ENCODE results near the gene PAK5. TPM values are rescaled to one million over a fixed set of nuclear protein-coding genes. Genes with fewer than 3 reads are reported as not detected.

PAK5 gene
- total RNA-seq, 5 donors from 2014 or later (not counting 1 experiment from before 2014, with no cell fraction given) = not detected

GRCh38 chr20:9831032-9831431 is 7.8 kb downstream of the PAK5 start:
- H3K4me1 Mint-ChIP-seq = no peaks in the 10 kb centered on the region
- POLR2A ChIA-PET = no interaction called here
- WGBS (ENCODE audit: insufficient coverage) = no CpG with 5 or more reads among the region's 5 CpGs

GRCh38 chr20:9829835-9830234 is 9.0 kb downstream of the PAK5 start:
- no peaks in the 10 kb centered on the region for H3K9me3 ChIP-seq
- H3K27me3 Mint-ChIP-seq = no peaks in the 10 kb centered on the region
- no peaks in the 10 kb centered on the region for H3K4me1 ChIP-seq (ENCODE audit: control insufficient read depth in 1 of 2, extremely low read depth in 1 of 2, insufficient read depth in 2 of 2, low read length in 2 of 2)
- no peak for ATAC-seq (replicated peaks in 1 of 4)
- no peaks in the 10 kb centered on the region for H3K4me1 Mint-ChIP-seq
- CTCF ChIA-PET = no interaction called here
- no peak for DNase-seq
- peaks cover 0 to under 1% (median under 1%) of the 10 kb centered on the region in 3 donors for H3K9me3 Mint-ChIP-seq
- H3K36me3 Mint-ChIP-seq = no peaks in the 10 kb centered on the region
- no peaks in the 10 kb centered on the region for H3K27me3 ChIP-seq (replicated peaks in 1 of 2; ENCODE audit: control insufficient read depth in 2 of 2, extremely low read depth in 1 of 2, insufficient read depth in 2 of 2, low read length in 1 of 2)
- no peak overlapping the region for H3K4me3 ChIP-seq (ENCODE audit: control insufficient read depth in 1 of 2, extremely low read depth in 1 of 2, low read length in 1 of 2)
- no peak overlapping the region for H3K4me3 Mint-ChIP-seq
- no peak overlapping the region for H3K27ac Mint-ChIP-seq
- POLR2A ChIA-PET = no interaction called here
- H3K27ac ChIP-seq (ENCODE audit: low read length) = no peak overlapping the region
- H3K36me3 ChIP-seq (ENCODE audit: control insufficient read depth in 2 of 2, extremely low read depth in 1 of 2, insufficient read depth in 1 of 2, low read length in 1 of 2) = no peaks in the 10 kb centered on the region

More at GRCh38 chr20:9831032-9831431, 7.8 kb downstream of the PAK5 start:
- peaks cover 0 to 6% (median 0%) of the 10 kb centered on the region in 3 donors for H3K9me3 Mint-ChIP-seq
- Histone ChIP-seq H3K27me3 (replicated peaks in 1 of 2; ENCODE audit: control insufficient read depth in 2 of 2, extremely low read depth in 1 of 2, insufficient read depth in 2 of 2, low read length in 1 of 2) (no peaks in the 10 kb centered on the region), H3K36me3 (ENCODE audit: control insufficient read depth in 2 of 2, extremely low read depth in 1 of 2, insufficient read depth in 1 of 2, low read length in 1 of 2) (no peaks in the 10 kb centered on the region), H3K4me3 (ENCODE audit: control insufficient read depth in 1 of 2, extremely low read depth in 1 of 2, low read length in 1 of 2) (no peak overlapping the region), H3K27ac (ENCODE audit: low read length) (no peak overlapping the region), H3K4me1 (ENCODE audit: control insufficient read depth in 1 of 2, extremely low read depth in 1 of 2, insufficient read depth in 2 of 2, low read length in 2 of 2) (no peaks in the 10 kb centered on the region), H3K9me3 (no peaks in the 10 kb centered on the region)
- ATAC-seq (replicated peaks in 1 of 4) = no peak
- peaks cover 0 to 6% of the 10 kb centered on the region in 2 donors for H3K27me3 Mint-ChIP-seq
- no peak overlapping the region for H3K27ac Mint-ChIP-seq
- DNase-seq = no peak
- CTCF ChIA-PET = no interaction called here
- H3K4me3 Mint-ChIP-seq = no peak overlapping the region
- H3K36me3 Mint-ChIP-seq = no peaks in the 10 kb centered on the region

- ATAC-seq (replicated peaks in 1 of 4) (no peak), DNase-seq (no peak)
- Histone ChIP-seq H3K27ac (ENCODE audit: low read length) (no peak overlapping the region), H3K4me1 (ENCODE audit: control insufficient read depth in 1 of 2, extremely low read depth in 1 of 2, insufficient read depth in 2 of 2, low read length in 2 of 2) (no peaks in the 10 kb centered on the region), H3K9me3 (no peaks in the 10 kb centered on the region), H3K36me3 (ENCODE audit: control insufficient read depth in 2 of 2, extremely low read depth in 1 of 2, insufficient read depth in 1 of 2, low read length in 1 of 2) (no peaks in the 10 kb centered on the region), H3K27me3 (replicated peaks in 1 of 2; ENCODE audit: control insufficient read depth in 2 of 2, extremely low read depth in 1 of 2, insufficient read depth in 2 of 2, low read length in 1 of 2) (no peaks in the 10 kb centered on the region), H3K4me3 (ENCODE audit: control insufficient read depth in 1 of 2, extremely low read depth in 1 of 2, low read length in 1 of 2) (no peak overlapping the region)
- CTCF ChIA-PET = no interaction called here
- POLR2A ChIA-PET = no interaction called here
- H3K27ac Mint-ChIP-seq = no peak overlapping the region
- peaks cover 3 to 11% (median 4%) of the 10 kb centered on the region in 3 donors for H3K9me3 Mint-ChIP-seq
- H3K4me1 Mint-ChIP-seq = no peaks in the 10 kb centered on the region
- no peaks in the 10 kb centered on the region for H3K27me3 Mint-ChIP-seq
- H3K4me3 Mint-ChIP-seq = no peak overlapping the region
- no peaks in the 10 kb centered on the region for H3K36me3 Mint-ChIP-seq
These were observed 21.2 kb downstream of the PAK5 start for GRCh38 chr20:9817654-9818053.

GRCh38 chr20:9815632-9816031 is 23.2 kb downstream of the PAK5 start:
- ATAC-seq (replicated peaks in 1 of 4) = no peak
- Histone ChIP-seq H3K4me3 (ENCODE audit: control insufficient read depth in 1 of 2, extremely low read depth in 1 of 2, low read length in 1 of 2) (no peak overlapping the region), H3K9me3 (no peaks in the 10 kb centered on the region), H3K4me1 (ENCODE audit: control insufficient read depth in 1 of 2, extremely low read depth in 1 of 2, insufficient read depth in 2 of 2, low read length in 2 of 2) (no peaks in the 10 kb centered on the region), H3K36me3 (ENCODE audit: control insufficient read depth in 2 of 2, extremely low read depth in 1 of 2, insufficient read depth in 1 of 2, low read length in 1 of 2) (no peaks in the 10 kb centered on the region), H3K27ac (ENCODE audit: low read length) (no peak overlapping the region), H3K27me3 (replicated peaks in 1 of 2; ENCODE audit: control insufficient read depth in 2 of 2, extremely low read depth in 1 of 2, insufficient read depth in 2 of 2, low read length in 1 of 2) (no peaks in the 10 kb centered on the region)
- ChIA-PET POLR2A (no interaction called here), CTCF (no interaction called here)
- peaks cover 0 to 7% (median 0%) of the 10 kb centered on the region in 3 donors for H3K9me3 Mint-ChIP-seq
- DNase-seq = no peak
- H3K4me1 Mint-ChIP-seq = no peaks in the 10 kb centered on the region
- H3K4me3 Mint-ChIP-seq = no peak overlapping the region
- no peaks in the 10 kb centered on the region for H3K36me3 Mint-ChIP-seq
- H3K27ac Mint-ChIP-seq = no peak overlapping the region
- no peaks in the 10 kb centered on the region for H3K27me3 Mint-ChIP-seq

- H3K27ac ChIP-seq (ENCODE audit: low read length) = no peak overlapping the region
- ChIA-PET POLR2A (no interaction called here), CTCF (no interaction called here)
- Mint-ChIP-seq H3K36me3 (no peaks in the 10 kb centered on the region), H3K27ac (no peak overlapping the region), H3K4me3 (no peak overlapping the region), H3K4me1 (no peaks in the 10 kb centered on the region), H3K9me3 (peaks cover 0 to 4% (median under 1%) of the 10 kb centered on the region in 3 donors), H3K27me3 (peaks cover 0 to 2% of the 10 kb centered on the region in 2 donors)
- no peaks in the 10 kb centered on the region for H3K4me1 ChIP-seq (ENCODE audit: control insufficient read depth in 1 of 2, extremely low read depth in 1 of 2, insufficient read depth in 2 of 2, low read length in 2 of 2)
- no CpG with 5 or more reads among the region's 1 CpG for WGBS (ENCODE audit: insufficient coverage)
- no peak for DNase-seq
- H3K4me3 ChIP-seq (ENCODE audit: control insufficient read depth in 1 of 2, extremely low read depth in 1 of 2, low read length in 1 of 2) = no peak overlapping the region
- no peaks in the 10 kb centered on the region for H3K9me3 ChIP-seq
- no peaks in the 10 kb centered on the region for H3K27me3 ChIP-seq (replicated peaks in 1 of 2; ENCODE audit: control insufficient read depth in 2 of 2, extremely low read depth in 1 of 2, insufficient read depth in 2 of 2, low read length in 1 of 2)
- ATAC-seq (replicated peaks in 1 of 4) = no peak
- H3K36me3 ChIP-seq (ENCODE audit: control insufficient read depth in 2 of 2, extremely low read depth in 1 of 2, insufficient read depth in 1 of 2, low read length in 1 of 2) = no peaks in the 10 kb centered on the region
These were observed 28.1 kb downstream of the PAK5 start for GRCh38 chr20:9810738-9811137.

GRCh38 chr20:9809271-9809670 is 29.6 kb downstream of the PAK5 start:
- Mint-ChIP-seq H3K36me3 (no peaks in the 10 kb centered on the region), H3K4me3 (no peak overlapping the region), H3K27me3 (peaks cover 0 to 2% of the 10 kb centered on the region in 2 donors), H3K4me1 (no peaks in the 10 kb centered on the region), H3K9me3 (peaks cover 0 to 7% (median 3%) of the 10 kb centered on the region in 3 donors), H3K27ac (no peak overlapping the region)
- Histone ChIP-seq H3K27ac (ENCODE audit: low read length) (no peak overlapping the region), H3K27me3 (replicated peaks in 1 of 2; ENCODE audit: control insufficient read depth in 2 of 2, extremely low read depth in 1 of 2, insufficient read depth in 2 of 2, low read length in 1 of 2) (no peaks in the 10 kb centered on the region), H3K9me3 (no peaks in the 10 kb centered on the region), H3K36me3 (ENCODE audit: control insufficient read depth in 2 of 2, extremely low read depth in 1 of 2, insufficient read depth in 1 of 2, low read length in 1 of 2) (no peaks in the 10 kb centered on the region), H3K4me3 (ENCODE audit: control insufficient read depth in 1 of 2, extremely low read depth in 1 of 2, low read length in 1 of 2) (no peak overlapping the region), H3K4me1 (ENCODE audit: control insufficient read depth in 1 of 2, extremely low read depth in 1 of 2, insufficient read depth in 2 of 2, low read length in 2 of 2) (no peaks in the 10 kb centered on the region)
- no CpG with 5 or more reads among the region's 1 CpG for WGBS (ENCODE audit: insufficient coverage)
- DNase-seq (no peak), ATAC-seq (replicated peaks in 1 of 4) (no peak)
- ChIA-PET CTCF (no interaction called here), POLR2A (no interaction called here)

- POLR2A ChIA-PET = no interaction called here
- peaks cover 0 to 2% of the 10 kb centered on the region in 2 donors for H3K27me3 Mint-ChIP-seq
- H3K27ac Mint-ChIP-seq = no peak overlapping the region
- no peak overlapping the region for H3K4me3 Mint-ChIP-seq
- CTCF ChIA-PET = no interaction called here
- WGBS (ENCODE audit: insufficient coverage) = no CpG with 5 or more reads among the region's 1 CpG
- no peak overlapping the region for H3K27ac ChIP-seq (ENCODE audit: low read length)
- H3K9me3 Mint-ChIP-seq = peaks cover 0 to 9% (median 3%) of the 10 kb centered on the region in 3 donors
- H3K36me3 Mint-ChIP-seq = no peaks in the 10 kb centered on the region
- ATAC-seq (replicated peaks in 1 of 4) (no peak), DNase-seq (no peak)
- H3K36me3 ChIP-seq (ENCODE audit: control insufficient read depth in 2 of 2, extremely low read depth in 1 of 2, insufficient read depth in 1 of 2, low read length in 1 of 2) = no peaks in the 10 kb centered on the region
- no peaks in the 10 kb centered on the region for H3K4me1 ChIP-seq (ENCODE audit: control insufficient read depth in 1 of 2, extremely low read depth in 1 of 2, insufficient read depth in 2 of 2, low read length in 2 of 2)
- H3K4me1 Mint-ChIP-seq = no peaks in the 10 kb centered on the region
- no peaks in the 10 kb centered on the region for H3K27me3 ChIP-seq (replicated peaks in 1 of 2; ENCODE audit: control insufficient read depth in 2 of 2, extremely low read depth in 1 of 2, insufficient read depth in 2 of 2, low read length in 1 of 2)
- H3K9me3 ChIP-seq = no peaks in the 10 kb centered on the region
- no peak overlapping the region for H3K4me3 ChIP-seq (ENCODE audit: control insufficient read depth in 1 of 2, extremely low read depth in 1 of 2, low read length in 1 of 2)
These were observed 30.7 kb downstream of the PAK5 start for GRCh38 chr20:9808166-9808565.
